IPS-18a (cell line): ENCODE results near the gene TOMM40L.

Experiments used
- H3K27ac ChIP-seq: one replicate; pipeline ENCODE4 v1.5.1; 2013; ENCODE audit warnings: low read length
- H3K27me3 ChIP-seq: one replicate; pipeline ENCODE4 v1.6.1; 2013; ENCODE audit warnings: mild to moderate bottlenecking, low read length; ENCODE audit not compliant: control insufficient read depth, insufficient read depth
- H3K36me3 ChIP-seq: one replicate; pipeline ENCODE4 v1.6.1; 2013; ENCODE audit warnings: low read depth, low read length; ENCODE audit not compliant: control insufficient read depth
- H3K4me1 ChIP-seq: one replicate; pipeline ENCODE4 v1.6.1; 2013; ENCODE audit warnings: low read depth, low read length; ENCODE audit not compliant: control insufficient read depth
- H3K4me3 ChIP-seq: one replicate; pipeline ENCODE4 v1.5.1; 2013; ENCODE audit warnings: low read length
- H3K9ac ChIP-seq: one replicate; pipeline ENCODE4 v1.6.1; 2013; ENCODE audit warnings: mild to moderate bottlenecking, low read length, moderate library complexity
- H3K9me3 ChIP-seq: one replicate; pipeline ENCODE4 v1.6.1; 2013; ENCODE audit warnings: low read depth, low read length; ENCODE audit not compliant: control insufficient read depth

TOMM40L gene

GRCh38 chr1:161226759-161227158 lies 899 bp downstream of the TOMM40L start:
- H3K27ac ChIP-seq = no peak overlapping the region

GRCh38 chr1:161227196-161227871 lies 1.5 kb downstream of the TOMM40L start:
- H3K4me1 ChIP-seq = peaks cover 8% of the 10 kb centered on the region
- H3K4me3 ChIP-seq = peak overlapping the region; percentile 75
- H3K36me3 ChIP-seq = peaks cover 13% of the 10 kb centered on the region
- H3K27ac ChIP-seq = no peak overlapping the region
- no peaks in the 10 kb centered on the region for H3K9me3 ChIP-seq
- no peaks in the 10 kb centered on the region for H3K27me3 ChIP-seq
- H3K9ac ChIP-seq = no peak overlapping the region

More at GRCh38 chr1:161226759-161227158, 899 bp downstream of the TOMM40L start:
- H3K4me3 ChIP-seq = peak overlapping the region; percentile 75
- no peaks in the 10 kb centered on the region for H3K27me3 ChIP-seq
- no peaks in the 10 kb centered on the region for H3K9me3 ChIP-seq
- H3K36me3 ChIP-seq = peaks cover 13% of the 10 kb centered on the region
- H3K4me1 ChIP-seq = peaks cover 8% of the 10 kb centered on the region
- peak overlapping the region; percentile 47 for H3K9ac ChIP-seq

GRCh38 chr1:161228032-161228431 lies 2.2 kb downstream of the TOMM40L start:
- no peaks in the 10 kb centered on the region for H3K27me3 ChIP-seq

GRCh38 chr1:161229896-161230295 lies 4.0 kb downstream of the TOMM40L start:
- Histone ChIP-seq H3K4me3 (no peak overlapping the region), H3K36me3 (peaks cover 13% of the 10 kb centered on the region), H3K9me3 (no peaks in the 10 kb centered on the region), H3K27ac (no peak overlapping the region), H3K9ac (no peak overlapping the region), H3K4me1 (peaks cover 8% of the 10 kb centered on the region), H3K27me3 (no peaks in the 10 kb centered on the region)

More at GRCh38 chr1:161228032-161228431, 2.2 kb downstream of the TOMM40L start:
- Histone ChIP-seq H3K27ac (no peak overlapping the region), H3K9me3 (no peaks in the 10 kb centered on the region), H3K36me3 (peaks cover 13% of the 10 kb centered on the region), H3K4me1 (peaks cover 8% of the 10 kb centered on the region), H3K9ac (no peak overlapping the region), H3K4me3 (no peak overlapping the region)

- H3K4me3 ChIP-seq = no peak overlapping the region
- H3K27ac ChIP-seq = no peak overlapping the region
- no peaks in the 10 kb centered on the region for H3K27me3 ChIP-seq
- peaks cover 13% of the 10 kb centered on the region for H3K36me3 ChIP-seq
- no peaks in the 10 kb centered on the region for H3K9me3 ChIP-seq
- H3K9ac ChIP-seq = no peak overlapping the region
- peaks cover 8% of the 10 kb centered on the region for H3K4me1 ChIP-seq
Measured at GRCh38 chr1:161230762-161231161, 4.9 kb downstream of the TOMM40L start.

- no peak overlapping the region for H3K9ac ChIP-seq
- H3K9me3 ChIP-seq = no peaks in the 10 kb centered on the region
- no peaks in the 10 kb centered on the region for H3K4me1 ChIP-seq
- no peaks in the 10 kb centered on the region for H3K27me3 ChIP-seq
- no peak overlapping the region for H3K27ac ChIP-seq
- H3K36me3 ChIP-seq = peaks cover 12% of the 10 kb centered on the region
- no peak overlapping the region for H3K4me3 ChIP-seq
Measured at GRCh38 chr1:161233102-161233501, 7.2 kb downstream of the TOMM40L start.

GRCh38 chr1:161235957-161236775 lies 10.3 kb downstream of the TOMM40L start:
- H3K9ac ChIP-seq = no peak overlapping the region

GRCh38 chr1:161238039-161238473 lies 12.2 kb downstream of the TOMM40L start, which contains the start of gene NR1I3:
NR1I3 (minus strand) TSS chr1:161238203; CDS start chr1:161236565, 1,638 bp downstream.
- Histone ChIP-seq H3K4me3 (no peak within 1 kb of the TSS), H3K9me3 (no peaks in the 10 kb centered on the region), H3K4me1 (no peaks in the 10 kb centered on the region), H3K27ac (no peak within 1 kb of the TSS), H3K27me3 (no peaks in the 10 kb centered on the region), H3K36me3 (no peaks in the 10 kb centered on the region), H3K9ac (no peak within 1 kb of the TSS)

More at GRCh38 chr1:161235957-161236775, 10.3 kb downstream of the TOMM40L start:
- no peaks in the 10 kb centered on the region for H3K4me1 ChIP-seq
- H3K9me3 ChIP-seq = no peaks in the 10 kb centered on the region
- H3K36me3 ChIP-seq = no peaks in the 10 kb centered on the region
- H3K27ac ChIP-seq = no peak overlapping the region
- H3K4me3 ChIP-seq = no peak overlapping the region
- no peaks in the 10 kb centered on the region for H3K27me3 ChIP-seq

GRCh38 chr1:161241682-161242081 lies 15.8 kb downstream of the TOMM40L start:
- Histone ChIP-seq H3K9ac (no peak overlapping the region), H3K36me3 (no peaks in the 10 kb centered on the region), H3K27ac (no peak overlapping the region), H3K9me3 (no peaks in the 10 kb centered on the region), H3K4me1 (no peaks in the 10 kb centered on the region), H3K4me3 (no peak overlapping the region), H3K27me3 (no peaks in the 10 kb centered on the region)

GRCh38 chr1:161242313-161242712 lies 16.5 kb downstream of the TOMM40L start:
- Histone ChIP-seq H3K4me3 (no peak overlapping the region), H3K9me3 (no peaks in the 10 kb centered on the region), H3K27me3 (no peaks in the 10 kb centered on the region), H3K9ac (no peak overlapping the region), H3K27ac (no peak overlapping the region), H3K4me1 (no peaks in the 10 kb centered on the region), H3K36me3 (no peaks in the 10 kb centered on the region)

- H3K27me3 ChIP-seq = no peaks in the 10 kb centered on the region
- no peak overlapping the region for H3K4me3 ChIP-seq
- no peaks in the 10 kb centered on the region for H3K9me3 ChIP-seq
- H3K36me3 ChIP-seq = no peaks in the 10 kb centered on the region
- no peaks in the 10 kb centered on the region for H3K4me1 ChIP-seq
- no peak overlapping the region for H3K9ac ChIP-seq
- no peak overlapping the region for H3K27ac ChIP-seq
Measured at GRCh38 chr1:161244888-161245287, 19.0 kb downstream of the TOMM40L start.
